Cerebellar cortex (tissue), 1 donor: Measurements from ENCODE around the gene LRP5.
"Not testable (repeated sequence)": the region's sequence is repeated elsewhere in the genome, so short reads cannot be mapped to it uniquely, and the experiment has no call there.

Source experiments
- DNase-seq: peaks from one replicate; pipeline ENCODE4 v3.0.0-alpha.2; 2015; ENCODE audit warnings: low spot score

LRP5 gene

GRCh38 chr11:68392822-68393221 is 80.4 kb downstream of the LRP5 start:
- DNase-seq = no peak

- DNase-seq = no peak
Measured at GRCh38 chr11:68396516-68396915, 84.1 kb downstream of the LRP5 start.

GRCh38 chr11:68397256-68397655 is 84.9 kb downstream of the LRP5 start:
- no peak for DNase-seq

- DNase-seq = no peak
Measured at GRCh38 chr11:68398995-68399851, 86.8 kb downstream of the LRP5 start.

GRCh38 chr11:68399916-68400315 is 87.5 kb downstream of the LRP5 start:
- no peak for DNase-seq

- DNase-seq = not testable (repeated sequence)
Measured at GRCh38 chr11:68400584-68400983, 88.2 kb downstream of the LRP5 start.

- DNase-seq = no peak
Measured at GRCh38 chr11:68401856-68402255, 89.5 kb downstream of the LRP5 start.

GRCh38 chr11:68402355-68403031 is 90.1 kb downstream of the LRP5 start:
- DNase-seq = no peak

GRCh38 chr11:68403424-68403823 is 91.0 kb downstream of the LRP5 start:
- DNase-seq = no peak

GRCh38 chr11:68403831-68404230 is 91.4 kb downstream of the LRP5 start:
- DNase-seq = no peak

- DNase-seq = no peak
Measured at GRCh38 chr11:68406324-68407313, 94.2 kb downstream of the LRP5 start.

GRCh38 chr11:68408512-68408911 is 96.1 kb downstream of the LRP5 start:
- no peak for DNase-seq

GRCh38 chr11:68409748-68410344 is 97.5 kb downstream of the LRP5 start:
- no peak for DNase-seq

GRCh38 chr11:68411501-68411991 is 99.2 kb downstream of the LRP5 start:
- DNase-seq = no peak

- DNase-seq = no peak
Measured at GRCh38 chr11:68412593-68413475, 100.4 kb downstream of the LRP5 start.

GRCh38 chr11:68413591-68413999 is 101.2 kb downstream of the LRP5 start:
- no peak for DNase-seq

- no peak for DNase-seq
Measured at GRCh38 chr11:68414496-68415221, 102.3 kb downstream of the LRP5 start.

- no peak for DNase-seq
Measured at GRCh38 chr11:68416070-68416578, 103.7 kb downstream of the LRP5 start.

- no peak for DNase-seq
Measured at GRCh38 chr11:68418648-68419047, 106.3 kb downstream of the LRP5 start.

GRCh38 chr11:68420171-68420570 is 107.8 kb downstream of the LRP5 start:
- DNase-seq = no peak
